Measurements from ENCODE around the gene CARS2. TPM values are rescaled to one million over a fixed set of nuclear protein-coding genes. Genes with fewer than 3 reads are reported as not detected.

The CARS2 gene
- total RNA-seq, 1 experiment from 2014 or later = 24.8 TPM

DNA sequence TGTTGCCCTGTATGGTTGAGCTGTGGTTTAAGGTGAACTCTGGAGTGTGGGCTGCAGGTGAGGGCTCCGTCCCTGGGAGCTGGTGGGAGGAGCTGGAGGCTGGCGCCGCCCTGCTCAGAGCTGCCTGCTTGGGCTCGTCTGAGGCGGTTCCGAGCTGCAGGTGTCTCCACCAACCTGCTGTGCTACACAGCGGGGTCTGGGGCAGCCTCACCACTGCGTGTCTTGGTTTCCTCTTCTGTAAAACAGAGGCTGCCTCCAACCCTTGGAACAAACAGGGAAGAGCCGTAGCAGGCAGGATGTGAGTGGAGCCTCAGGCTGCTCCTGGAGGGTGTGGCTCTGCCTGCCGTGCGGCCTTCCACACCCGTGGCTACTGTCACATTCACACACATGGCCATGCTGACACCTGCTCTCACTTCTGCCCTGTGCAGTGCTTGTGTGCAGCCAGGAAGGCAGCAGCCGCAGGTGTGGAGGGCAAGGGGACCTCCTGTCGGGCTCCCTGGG is 69.2 kb downstream of the CARS2 start:
- no peak overlapping the region for H3K27ac Mint-ChIP-seq (ENCODE audit: unreplicated experiment)
- TF ChIP-seq, protein P1, sequence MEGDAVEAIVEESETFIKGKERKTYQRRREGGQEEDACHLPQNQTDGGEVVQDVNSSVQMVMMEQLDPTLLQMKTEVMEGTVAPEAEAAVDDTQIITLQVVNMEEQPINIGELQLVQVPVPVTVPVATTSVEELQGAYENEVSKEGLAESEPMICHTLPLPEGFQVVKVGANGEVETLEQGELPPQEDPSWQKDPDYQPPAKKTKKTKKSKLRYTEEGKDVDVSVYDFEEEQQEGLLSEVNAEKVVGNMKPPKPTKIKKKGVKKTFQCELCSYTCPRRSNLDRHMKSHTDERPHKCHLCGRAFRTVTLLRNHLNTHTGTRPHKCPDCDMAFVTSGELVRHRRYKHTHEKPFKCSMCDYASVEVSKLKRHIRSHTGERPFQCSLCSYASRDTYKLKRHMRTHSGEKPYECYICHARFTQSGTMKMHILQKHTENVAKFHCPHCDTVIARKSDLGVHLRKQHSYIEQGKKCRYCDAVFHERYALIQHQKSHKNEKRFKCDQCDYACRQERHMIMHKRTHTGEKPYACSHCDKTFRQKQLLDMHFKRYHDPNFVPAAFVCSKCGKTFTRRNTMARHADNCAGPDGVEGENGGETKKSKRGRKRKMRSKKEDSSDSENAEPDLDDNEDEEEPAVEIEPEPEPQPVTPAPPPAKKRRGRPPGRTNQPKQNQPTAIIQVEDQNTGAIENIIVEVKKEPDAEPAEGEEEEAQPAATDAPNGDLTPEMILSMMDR (IDR thresholded peaks at IDR 0.05; ENCODE audit: unreplicated experiment) = no peak
- no peak for DNase-seq
- intact Hi-C loops (cut with micrococcal nuclease; ENCODE audit: unreplicated experiment) = no loop called here
- no peak overlapping the region for H3K4me3 Mint-ChIP-seq (ENCODE audit: low read depth, unreplicated experiment)
- H3K4me1 Mint-ChIP-seq (ENCODE audit: low read depth, unreplicated experiment) = no peaks in the 10 kb centered on the region
- peaks cover 5% of the 10 kb centered on the region for H3K36me3 Mint-ChIP-seq (ENCODE audit: insufficient read depth, unreplicated experiment)
- CTCF ChIA-PET = no interaction called here
- BruUV-seq (replicated peaks) = no TSS peak
- H3K9me3 Mint-ChIP-seq (ENCODE audit: low read depth, unreplicated experiment) = no peaks in the 10 kb centered on the region
- no peaks in the 10 kb centered on the region for H3K27me3 Mint-ChIP-seq (ENCODE audit: unreplicated experiment)

DNA sequence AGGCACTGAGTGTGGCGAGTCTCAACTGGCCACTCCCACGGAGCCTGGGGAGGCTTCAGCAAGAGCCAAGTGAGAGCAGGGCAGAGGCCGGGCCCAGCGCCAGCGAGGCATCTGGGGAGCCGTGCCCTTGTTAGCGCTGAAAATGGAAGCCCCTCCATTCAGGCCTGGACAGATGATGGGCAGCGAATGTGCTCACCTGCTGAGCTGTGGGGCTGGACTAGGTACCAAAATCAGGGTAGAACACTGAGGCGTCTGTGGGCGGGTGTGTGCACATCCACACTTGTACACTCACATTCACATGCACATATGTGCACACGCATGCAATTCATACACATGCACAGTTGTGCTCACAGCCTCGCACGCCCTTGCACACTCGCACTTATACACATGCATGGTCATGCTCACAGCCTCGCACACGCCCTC is 69.9 kb downstream of the CARS2 start:
- BruUV-seq (replicated peaks) = no TSS peak
- H3K4me3 Mint-ChIP-seq (ENCODE audit: low read depth, unreplicated experiment) = no peak overlapping the region
- H3K27me3 Mint-ChIP-seq (ENCODE audit: unreplicated experiment) = no peaks in the 10 kb centered on the region
- CTCF ChIA-PET = no interaction called here
- intact Hi-C loops (cut with micrococcal nuclease; ENCODE audit: unreplicated experiment) = no loop called here
- no peak overlapping the region for H3K27ac Mint-ChIP-seq (ENCODE audit: unreplicated experiment)
- no peak for DNase-seq
- H3K4me1 Mint-ChIP-seq (ENCODE audit: low read depth, unreplicated experiment) = no peaks in the 10 kb centered on the region
- TF ChIP-seq, protein P1 (IDR thresholded peaks at IDR 0.05; ENCODE audit: unreplicated experiment) = no peak
- H3K36me3 Mint-ChIP-seq (ENCODE audit: insufficient read depth, unreplicated experiment) = peaks cover 5% of the 10 kb centered on the region
- no peaks in the 10 kb centered on the region for H3K9me3 Mint-ChIP-seq (ENCODE audit: low read depth, unreplicated experiment)

DNA sequence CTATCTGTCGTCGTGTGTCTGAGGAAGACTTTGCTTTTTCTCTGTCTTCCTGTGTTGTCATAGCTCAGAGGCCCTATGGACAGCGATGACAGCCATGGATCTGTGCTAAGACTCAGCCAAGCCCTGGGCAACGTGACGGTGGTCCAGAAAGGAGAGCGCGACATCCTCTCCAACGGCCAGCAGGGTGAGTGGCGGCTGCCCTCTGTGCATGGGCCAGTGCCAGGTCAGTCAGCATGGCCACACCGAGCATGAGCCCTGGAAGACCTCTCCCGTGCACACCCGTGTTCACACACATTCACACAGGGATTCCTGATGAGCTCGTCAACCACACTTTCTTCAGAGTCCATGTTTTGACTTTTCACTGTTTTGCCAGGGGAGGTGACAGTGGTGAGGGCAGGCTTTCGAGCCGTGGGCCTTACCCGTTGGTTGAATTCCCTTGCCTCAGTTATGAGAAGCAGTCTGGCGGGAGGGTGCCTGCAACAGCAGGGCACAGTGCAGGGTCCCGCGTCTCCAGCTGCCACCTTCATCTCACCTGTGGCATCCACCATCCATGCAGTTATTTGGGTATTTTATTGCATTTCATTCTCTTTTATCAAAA is 70.4 kb downstream of the CARS2 start:
- no peaks in the 10 kb centered on the region for H3K9me3 Mint-ChIP-seq (ENCODE audit: low read depth, unreplicated experiment)
- CTCF ChIA-PET = no interaction called here

DNA sequence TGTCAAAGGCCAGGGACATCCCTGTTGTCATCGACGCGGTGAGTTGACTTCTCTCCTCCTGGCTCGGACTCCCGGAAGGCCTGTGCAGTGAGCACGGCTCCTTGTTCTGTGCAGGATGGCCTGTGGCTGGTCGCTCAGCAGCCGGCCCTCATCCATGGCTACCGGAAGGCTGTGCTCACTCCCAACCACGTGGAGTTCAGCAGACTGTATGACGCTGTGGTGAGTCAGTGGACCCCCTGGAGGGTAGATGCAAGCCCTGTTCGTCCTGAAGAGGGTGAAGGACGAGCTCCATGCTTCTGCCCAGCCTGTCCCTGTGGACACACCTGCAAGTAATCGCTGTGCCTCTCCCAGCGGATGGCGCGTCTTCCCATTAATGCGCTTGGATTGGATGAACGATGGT is 71.4 kb downstream of the CARS2 start:
- Mint-ChIP-seq H3K9me3 (ENCODE audit: low read depth, unreplicated experiment) (no peaks in the 10 kb centered on the region), H3K4me3 (ENCODE audit: low read depth, unreplicated experiment) (no peak overlapping the region), H3K4me1 (ENCODE audit: low read depth, unreplicated experiment) (no peaks in the 10 kb centered on the region), H3K27ac (ENCODE audit: unreplicated experiment) (no peak overlapping the region), H3K36me3 (ENCODE audit: insufficient read depth, unreplicated experiment) (no peaks in the 10 kb centered on the region), H3K27me3 (ENCODE audit: unreplicated experiment) (no peaks in the 10 kb centered on the region)
- DNase-seq = no peak
- BruUV-seq (replicated peaks) = no TSS peak
- intact Hi-C loops (cut with micrococcal nuclease; ENCODE audit: unreplicated experiment) = no loop called here
- TF ChIP-seq, protein P1 (IDR thresholded peaks at IDR 0.05; ENCODE audit: unreplicated experiment) = no peak
- CTCF ChIA-PET = no interaction called here

More for the DNA sequence above, 70.4 kb downstream of the CARS2 start:
- Mint-ChIP-seq H3K4me3 (ENCODE audit: low read depth, unreplicated experiment) (no peak overlapping the region), H3K27ac (ENCODE audit: unreplicated experiment) (no peak overlapping the region), H3K36me3 (ENCODE audit: insufficient read depth, unreplicated experiment) (peaks cover 5% of the 10 kb centered on the region), H3K27me3 (ENCODE audit: unreplicated experiment) (no peaks in the 10 kb centered on the region), H3K4me1 (ENCODE audit: low read depth, unreplicated experiment) (no peaks in the 10 kb centered on the region)
- no TSS peak for BruUV-seq (replicated peaks)
- intact Hi-C loops (cut with micrococcal nuclease; ENCODE audit: unreplicated experiment) = no loop called here
- TF ChIP-seq, protein P1 (IDR thresholded peaks at IDR 0.05; ENCODE audit: unreplicated experiment) = no peak
- DNase-seq = no peak

Data from Calu3 (cell line).